Esophagus mucosa (tissue), 1 donor: ENCODE measurements around the gene MAOB. TPM values are rescaled to one million over a fixed set of nuclear protein-coding genes. Genes with fewer than 3 reads are reported as not detected.
A peak's percentile ranks its signal among the peaks of the same experiment; 100 is the strongest.
"Not testable (repeated sequence)": the region's sequence is repeated elsewhere in the genome, so short reads cannot be mapped to it uniquely, and the experiment has no call there.

ENCODE experiments used
- ATAC-seq: fragments of 200-7000 bp; cut with Tn5 transposase; one replicate; pipeline ENCODE4 v1.9.1; 2020
- total RNA-seq: library from RNA; stranded (reverse); gene quantifications from one replicate; pipeline ENCODE4 v1.2.4, GENCODE V29; 2023
- donor health status: DM: yes; HTN: yes; CAD: no.

Gene MAOB
- total RNA-seq, 1 donor from 2014 or later: 5.5 TPM

GRCh38 chrX:43753637-43754036 is 128.6 kb downstream of the MAOB start:
- ATAC-seq: no peak

DNA sequence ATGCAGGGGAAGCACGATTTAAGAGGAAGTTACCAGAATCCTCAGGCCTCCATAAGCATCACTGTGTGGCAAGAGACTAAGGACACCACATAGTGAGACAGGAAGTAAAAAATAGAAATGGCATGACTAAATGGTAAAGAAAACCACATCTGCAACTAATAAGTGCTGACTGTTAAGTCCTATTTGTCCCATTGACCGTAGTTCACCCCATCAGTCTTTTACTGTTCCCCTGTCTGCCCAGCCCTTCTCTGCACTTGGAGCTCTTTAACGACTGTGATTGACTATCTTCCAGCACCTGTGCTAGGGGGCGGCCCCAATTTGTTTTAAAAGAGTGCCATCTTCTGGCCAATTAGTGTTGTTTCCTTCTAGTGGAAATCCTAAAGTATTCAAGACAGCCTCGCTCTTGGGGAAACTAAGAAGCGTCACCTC is 132.0 kb downstream of the MAOB start:
- peak; percentile 83 for ATAC-seq

DNA sequence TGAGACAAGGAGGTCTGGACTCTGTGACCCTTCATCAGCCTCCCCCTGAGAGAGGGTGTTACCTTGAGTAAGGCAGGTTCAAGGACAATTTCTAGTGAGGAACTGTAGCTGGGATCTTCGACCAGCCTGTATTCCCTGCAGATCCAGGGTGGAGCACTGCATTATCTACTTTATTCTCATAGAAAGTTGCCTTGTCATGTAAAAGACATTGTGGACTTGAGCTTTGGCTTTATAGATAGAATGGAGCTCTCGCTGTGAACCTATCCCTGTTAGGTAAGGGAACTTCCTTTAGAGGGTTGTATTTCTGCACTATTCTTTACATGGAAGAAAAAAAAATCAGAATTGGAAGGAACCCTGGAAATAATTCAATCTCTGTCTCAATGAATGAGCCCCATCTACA is 134.8 kb downstream of the MAOB start:
- no peak for ATAC-seq

DNA sequence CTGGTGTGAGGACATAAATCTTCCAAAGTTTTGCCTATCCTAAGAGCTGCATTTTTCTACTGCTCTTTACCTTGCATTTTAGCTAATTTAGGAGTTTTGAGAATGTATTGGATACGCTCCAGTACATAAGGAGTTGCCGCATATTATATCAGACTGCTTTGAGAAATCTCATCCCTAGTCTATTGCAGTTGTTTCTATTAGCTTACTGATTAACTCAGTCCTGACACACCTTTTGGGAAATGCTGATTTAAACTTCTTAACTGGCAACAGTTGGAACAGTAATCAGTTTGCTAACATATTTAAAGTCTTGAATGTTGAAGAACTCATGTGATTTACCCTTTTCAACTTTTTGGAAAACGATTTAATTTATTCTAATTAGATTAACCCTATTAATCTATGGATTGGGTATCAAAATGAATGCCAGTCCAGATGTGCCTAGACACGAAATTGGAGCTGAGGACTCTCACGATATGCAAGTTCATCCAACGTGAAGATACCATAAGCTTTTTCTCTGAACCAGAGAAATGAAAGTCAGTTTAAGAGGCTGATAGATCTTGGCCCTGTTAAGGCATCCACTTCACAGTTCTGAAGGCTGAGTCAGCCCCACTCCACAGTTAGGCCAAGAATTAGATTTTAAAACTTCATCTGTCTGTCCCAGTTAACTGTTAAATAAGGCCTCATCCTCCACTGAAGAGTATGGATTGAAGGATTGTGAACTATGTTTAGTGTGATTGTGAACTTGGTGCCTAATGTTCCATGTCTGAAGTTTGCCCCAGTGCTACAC is 136.1 kb downstream of the MAOB start:
- ATAC-seq: no peak

GRCh38 chrX:43744284-43744683 is 138.0 kb downstream of the MAOB start:
- no peak for ATAC-seq

GRCh38 chrX:43743100-43743822 is 139.0 kb downstream of the MAOB start:
- ATAC-seq: peak; percentile 55

DNA sequence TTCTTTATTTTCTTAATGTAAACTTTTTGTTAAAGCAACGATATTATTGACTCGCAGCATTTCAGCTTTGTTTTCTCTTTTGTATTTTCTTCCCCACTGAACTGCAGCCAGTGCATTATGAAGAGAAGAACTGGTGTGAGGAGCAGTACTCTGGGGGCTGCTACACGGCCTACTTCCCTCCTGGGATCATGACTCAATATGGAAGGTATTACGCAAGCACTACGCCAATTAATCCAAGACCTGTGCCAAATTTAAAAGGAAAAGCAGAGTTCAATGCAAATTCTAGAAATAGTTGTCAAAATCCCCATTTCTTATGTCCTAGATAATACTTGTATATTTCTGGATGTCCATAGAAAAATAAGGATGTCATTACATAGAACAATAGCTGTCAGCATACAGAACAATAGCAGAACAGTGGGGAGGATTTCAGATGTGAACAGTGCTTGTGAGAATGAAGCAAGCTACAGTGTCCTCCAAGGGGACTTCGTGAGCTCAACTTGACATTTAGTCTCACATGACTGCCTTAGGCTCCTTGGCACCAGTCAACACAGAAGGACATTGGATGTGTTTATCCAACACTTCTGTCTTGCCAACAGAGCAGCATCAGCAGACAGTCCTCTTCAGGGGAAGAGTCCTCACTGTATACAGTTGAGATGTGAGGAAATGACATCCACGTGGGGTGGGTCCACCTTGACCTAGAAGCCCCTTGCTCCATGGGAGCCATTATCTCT is 140.2 kb downstream of the MAOB start:
- ATAC-seq: peak; percentile 42

DNA sequence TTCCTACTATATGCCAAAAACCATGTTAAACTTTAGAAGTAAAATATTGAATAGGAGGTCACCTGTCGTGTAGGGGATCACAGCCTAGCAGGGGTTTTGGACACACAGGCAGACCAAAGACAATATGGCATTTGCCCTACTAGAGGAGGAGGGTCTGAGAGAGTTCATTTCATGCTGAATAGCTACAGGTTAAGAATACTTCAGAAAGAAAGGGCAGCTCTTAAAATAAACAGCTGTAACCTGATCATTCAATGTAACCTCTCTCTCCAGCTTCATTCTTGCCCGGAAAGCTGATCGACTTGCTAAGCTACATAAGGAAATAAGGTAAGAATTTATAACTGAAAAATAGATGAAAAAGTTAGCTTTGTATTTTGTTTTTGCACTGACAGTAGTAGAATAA is 146.3 kb downstream of the MAOB start:
- no peak for ATAC-seq

DNA sequence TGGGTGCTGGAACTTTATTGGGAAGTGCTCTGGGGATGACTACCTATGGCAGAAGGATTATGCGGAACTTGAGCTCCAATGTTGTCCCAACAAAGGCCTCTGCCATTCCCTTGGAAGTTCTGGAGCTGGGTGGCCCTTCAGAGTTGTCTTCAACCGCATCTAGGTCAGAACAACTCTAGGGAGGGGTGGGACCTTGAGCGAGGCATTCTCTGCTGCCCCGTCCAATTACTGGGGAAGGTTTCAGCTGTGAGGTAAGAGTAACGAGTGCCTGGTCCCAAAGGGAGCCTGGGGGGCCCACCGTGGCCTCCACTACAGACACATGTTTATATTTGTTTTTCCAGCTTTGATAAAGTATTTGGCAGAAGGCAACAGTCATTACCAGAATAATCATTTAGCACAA is 146.7 kb downstream of the MAOB start:
- no peak for ATAC-seq

- ATAC-seq: no peak
Observed at GRCh38 chrX:43734444-43734843, 147.8 kb downstream of the MAOB start.

DNA sequence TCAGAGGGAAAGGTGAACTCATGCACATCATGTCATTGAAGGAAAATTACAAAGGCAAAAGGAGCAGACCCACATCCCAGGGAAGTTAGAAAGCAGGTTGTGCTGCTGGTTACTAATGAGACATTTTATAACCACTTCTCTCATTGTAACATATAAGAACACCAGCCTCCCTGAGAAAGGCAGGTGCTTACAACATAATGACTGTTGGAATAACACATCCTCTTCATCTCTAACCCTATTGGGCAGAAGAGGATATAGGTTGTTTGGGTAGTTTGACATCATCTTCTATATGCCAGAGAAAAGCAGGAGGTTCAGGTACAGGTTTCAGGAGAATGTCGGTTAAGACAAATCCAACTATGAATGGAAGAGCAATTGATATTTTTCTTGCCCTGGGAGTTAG is 148.6 kb downstream of the MAOB start:
- no peak for ATAC-seq

GRCh38 chrX:43731086-43731485 is 151.2 kb downstream of the MAOB start:
- ATAC-seq: no peak

DNA sequence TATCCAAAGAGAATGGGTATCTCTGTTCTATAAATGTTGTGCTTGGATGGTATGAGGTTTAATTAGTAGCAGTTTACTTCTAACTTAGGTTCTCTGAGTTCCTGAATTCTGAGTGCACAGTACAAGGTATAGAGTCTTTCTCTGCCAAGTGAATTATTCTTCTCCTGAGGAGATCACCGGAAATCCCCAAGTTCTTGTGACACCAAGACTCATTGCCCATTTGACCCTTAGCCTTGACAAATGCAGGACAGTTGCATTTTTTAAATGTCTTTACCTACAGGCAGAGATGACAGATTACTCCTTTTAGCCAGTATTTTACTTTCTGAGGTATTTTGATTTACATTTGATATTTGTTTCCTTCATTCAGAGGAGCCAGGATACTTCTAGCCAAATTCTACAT is 153.3 kb downstream of the MAOB start:
- ATAC-seq: no peak

DNA sequence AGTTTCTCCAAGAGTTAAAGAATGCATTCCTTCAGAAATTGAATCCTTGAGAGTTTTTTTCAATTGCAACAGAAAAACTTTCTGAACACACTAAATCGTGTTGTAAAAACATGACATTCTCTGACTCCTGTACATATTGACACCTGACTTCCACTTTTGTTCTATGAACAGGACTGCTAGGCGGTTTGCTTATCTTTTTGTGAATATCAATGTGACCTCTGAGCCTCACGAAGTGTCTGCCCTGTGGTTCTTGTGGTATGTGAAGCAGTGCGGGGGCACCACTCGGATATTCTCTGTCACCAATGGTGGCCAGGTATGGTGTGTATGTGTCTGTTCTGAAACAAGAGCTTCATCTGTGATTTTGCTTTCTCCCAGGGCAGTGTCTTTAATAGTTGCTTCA is 154.2 kb downstream of the MAOB start:
- ATAC-seq: no peak

DNA sequence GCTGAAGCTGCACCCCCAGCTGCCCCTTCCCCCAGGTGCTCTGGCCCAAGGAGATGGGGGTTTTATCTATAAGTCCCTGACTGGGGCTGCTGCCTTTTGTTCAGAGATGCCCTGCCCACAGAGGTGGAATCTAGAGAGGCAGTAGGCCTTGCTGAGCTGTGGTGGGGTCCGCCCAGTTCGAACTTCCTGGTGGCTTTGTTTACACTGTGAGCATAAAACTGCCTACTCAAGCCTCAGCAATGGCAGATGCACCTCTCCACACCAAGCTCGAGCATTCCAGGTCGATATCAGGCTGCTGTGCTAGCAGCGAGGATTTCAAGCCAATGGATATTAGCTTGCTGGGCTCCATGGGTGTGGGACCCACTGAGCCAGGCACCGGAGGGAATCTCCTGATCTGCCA is 155.0 kb downstream of the MAOB start:
- ATAC-seq: not testable (repeated sequence)

- ATAC-seq: not testable (repeated sequence)
Observed at GRCh38 chrX:43725227-43725626, 157.0 kb downstream of the MAOB start.

GRCh38 chrX:43720961-43721360 is 161.3 kb downstream of the MAOB start:
- ATAC-seq: no peak

GRCh38 chrX:43720082-43720481 is 162.2 kb downstream of the MAOB start:
- no peak for ATAC-seq

GRCh38 chrX:43718956-43719355 is 163.3 kb downstream of the MAOB start:
- ATAC-seq: no peak

DNA sequence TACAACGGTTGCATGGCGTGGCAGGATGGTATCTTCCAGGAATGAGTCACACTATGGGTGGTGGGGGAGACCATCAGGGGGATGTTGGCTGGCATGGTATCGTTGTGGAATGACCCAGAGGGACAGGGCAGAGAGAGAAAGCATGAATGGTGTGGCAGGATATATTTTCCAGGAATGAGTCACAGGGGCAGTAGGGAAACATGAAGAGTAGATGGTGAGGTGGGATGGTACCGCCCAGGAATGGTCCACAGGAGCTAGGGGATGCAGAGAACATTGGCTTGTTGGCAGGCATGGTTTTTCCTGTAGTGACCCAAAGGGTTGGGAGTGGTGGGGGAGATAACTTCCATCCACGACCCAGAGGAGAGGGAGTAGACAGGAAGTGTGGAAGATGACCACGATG is 163.7 kb downstream of the MAOB start:
- no peak for ATAC-seq

DNA sequence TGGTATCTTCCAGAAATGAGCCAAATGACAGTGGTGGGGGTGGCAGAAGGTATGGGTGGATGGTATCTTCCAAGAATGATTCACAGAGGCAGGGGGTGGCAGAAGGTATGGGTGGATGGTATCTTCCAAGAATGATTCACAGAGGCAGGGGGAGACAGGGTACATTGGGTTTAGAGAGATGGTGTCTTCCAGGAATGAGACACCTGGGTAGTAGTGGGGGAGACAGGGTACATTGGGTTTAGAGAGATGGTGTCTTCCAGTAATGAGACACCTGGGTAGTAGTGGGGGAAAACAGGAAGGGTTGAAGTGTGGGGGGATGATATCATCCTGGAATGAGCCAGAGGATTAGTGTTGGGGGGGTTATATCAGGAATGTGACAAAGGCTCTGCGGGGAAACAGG is 164.2 kb downstream of the MAOB start:
- ATAC-seq: no peak

GRCh38 chrX:43717161-43717560 is 165.1 kb downstream of the MAOB start:
- no peak for ATAC-seq

DNA sequence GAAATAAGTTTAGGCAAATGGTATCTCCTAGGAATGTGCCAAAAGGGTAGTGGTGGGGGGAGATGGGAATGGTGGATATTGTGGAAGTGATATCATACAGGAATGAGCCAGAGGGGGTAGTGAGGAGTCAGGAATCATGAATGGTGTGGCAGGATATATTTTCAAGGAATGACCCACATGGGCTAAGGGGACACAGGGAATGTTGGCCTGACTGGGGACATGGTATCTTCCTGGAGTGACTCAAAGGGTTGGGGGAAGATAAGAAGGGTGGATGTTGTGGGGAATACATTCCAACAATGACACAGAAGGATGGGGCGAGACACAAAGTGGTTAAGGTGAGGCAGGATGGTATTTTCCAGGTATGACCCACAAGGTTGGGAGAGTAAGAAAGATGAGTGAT is 165.6 kb downstream of the MAOB start:
- ATAC-seq: no peak
